ENCODE results near the gene CTNNA2.

- TF ChIP-seq CTCF (IDR thresholded peaks at IDR 0.05; ENCODE audit: low read depth, low read length) (no peak), EZH2phosphoT487 (IDR thresholded peaks at IDR 0.05; ENCODE audit: low read depth) (no peak)
Observed at GRCh38 chr2:80392441-80392840, 879.6 kb downstream of the CTNNA2 start.

Measured in OCI-LY3 (cell line).